ENCODE results near the gene COL4A2.
"Not testable (repeated sequence)": the region's sequence is repeated elsewhere in the genome, so short reads cannot be mapped to it uniquely, and the experiment has no call there.

The COL4A2 gene

DNA sequence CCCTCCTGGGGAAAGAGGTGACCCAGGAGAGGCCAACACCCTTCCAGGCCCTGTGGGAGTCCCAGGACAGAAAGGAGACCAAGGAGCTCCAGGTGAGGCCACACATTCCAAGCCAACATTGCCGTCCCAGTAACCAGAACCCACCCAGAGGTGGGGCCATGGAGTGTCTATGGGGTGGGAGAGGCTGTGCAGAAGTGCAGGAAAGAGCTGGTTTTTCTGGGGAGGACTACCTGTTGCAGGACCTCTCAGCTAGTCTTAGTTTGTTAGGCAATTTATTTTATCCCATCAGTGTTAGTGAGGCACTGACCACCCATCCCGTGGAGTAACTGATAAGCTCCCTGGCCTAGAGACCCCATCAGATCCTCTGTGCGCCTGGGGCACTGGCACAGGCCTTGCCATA lies 188.3 kb downstream of the COL4A2 start:
- no peak overlapping the region for H2AFZ ChIP-seq (ENCODE audit: low read depth)
- no peak overlapping the region for H3K4me3 ChIP-seq (IDR thresholded peaks at IDR 0.05; ENCODE audit: insufficient read depth, low read depth, low read length)
- no peaks in the 10 kb centered on the region for H3K4me1 ChIP-seq (ENCODE audit: low read depth, poor library complexity, severe bottlenecking)
- H3K36me3 ChIP-seq (ENCODE audit: insufficient read depth): no peaks in the 10 kb centered on the region
- no peak overlapping the region for H3K9ac ChIP-seq
- no peak overlapping the region for H3K27ac ChIP-seq
- TF ChIP-seq CTCF (conservative IDR thresholded peaks at IDR 0.05; ENCODE audit: low read depth, low read length): no peak
- no peak overlapping the region for H3K4me2 ChIP-seq
- no peaks in the 10 kb centered on the region for H4K20me1 ChIP-seq (ENCODE audit: insufficient read depth)
- H3K79me2 ChIP-seq (ENCODE audit: insufficient read depth, low read depth): no peaks in the 10 kb centered on the region
- no peaks in the 10 kb centered on the region for H3K27me3 ChIP-seq (ENCODE audit: insufficient read depth, low read depth)

DNA sequence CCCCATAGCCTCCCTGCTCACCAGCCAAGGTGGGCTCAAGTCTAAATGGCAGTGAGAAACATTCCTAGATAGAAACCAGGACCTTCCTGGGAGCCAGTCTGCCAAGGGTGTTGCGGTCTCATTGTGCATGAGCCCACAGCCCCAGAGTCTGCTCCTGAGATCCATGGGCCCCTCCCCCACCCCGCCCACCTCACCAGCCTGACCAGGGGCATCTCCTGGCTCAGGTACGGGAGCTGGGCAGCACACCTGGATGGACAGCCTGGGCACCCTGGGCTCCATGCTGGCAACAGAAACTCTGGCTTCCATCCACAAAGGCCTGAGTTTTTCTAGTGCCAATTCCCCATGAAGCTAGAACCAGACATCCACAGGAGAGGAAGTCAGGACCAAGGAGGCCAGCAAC lies 188.8 kb downstream of the COL4A2 start:
- no peaks in the 10 kb centered on the region for H3K27me3 ChIP-seq (ENCODE audit: insufficient read depth, low read depth)

GRCh38 chr13:110496281-110496680 lies 189.2 kb downstream of the COL4A2 start:
- no peak overlapping the region for H3K4me2 ChIP-seq
- H3K4me3 ChIP-seq (IDR thresholded peaks at IDR 0.05; ENCODE audit: insufficient read depth, low read depth, low read length): no peak overlapping the region
- H3K9ac ChIP-seq: no peak overlapping the region
- H3K36me3 ChIP-seq (ENCODE audit: insufficient read depth): no peaks in the 10 kb centered on the region
- H2AFZ ChIP-seq (ENCODE audit: low read depth): no peak overlapping the region
- H3K27me3 ChIP-seq (ENCODE audit: insufficient read depth, low read depth): no peaks in the 10 kb centered on the region
- H4K20me1 ChIP-seq (ENCODE audit: insufficient read depth): no peaks in the 10 kb centered on the region
- H3K27ac ChIP-seq: no peak overlapping the region
- no peaks in the 10 kb centered on the region for H3K4me1 ChIP-seq (ENCODE audit: low read depth, poor library complexity, severe bottlenecking)
- H3K79me2 ChIP-seq (ENCODE audit: insufficient read depth, low read depth): no peaks in the 10 kb centered on the region
- no peak for TF ChIP-seq CTCF (conservative IDR thresholded peaks at IDR 0.05; ENCODE audit: low read depth, low read length)

More for the DNA sequence above, 188.8 kb downstream of the COL4A2 start:
- no peak for TF ChIP-seq CTCF (conservative IDR thresholded peaks at IDR 0.05; ENCODE audit: low read depth, low read length)
- Histone ChIP-seq H2AFZ (ENCODE audit: low read depth) (no peak overlapping the region), H3K36me3 (ENCODE audit: insufficient read depth) (no peaks in the 10 kb centered on the region), H3K4me2 (no peak overlapping the region), H3K27ac (no peak overlapping the region), H3K4me3 (IDR thresholded peaks at IDR 0.05; ENCODE audit: insufficient read depth, low read depth, low read length) (no peak overlapping the region), H4K20me1 (ENCODE audit: insufficient read depth) (no peaks in the 10 kb centered on the region), H3K4me1 (ENCODE audit: low read depth, poor library complexity, severe bottlenecking) (no peaks in the 10 kb centered on the region), H3K9ac (no peak overlapping the region), H3K79me2 (ENCODE audit: insufficient read depth, low read depth) (no peaks in the 10 kb centered on the region)

DNA sequence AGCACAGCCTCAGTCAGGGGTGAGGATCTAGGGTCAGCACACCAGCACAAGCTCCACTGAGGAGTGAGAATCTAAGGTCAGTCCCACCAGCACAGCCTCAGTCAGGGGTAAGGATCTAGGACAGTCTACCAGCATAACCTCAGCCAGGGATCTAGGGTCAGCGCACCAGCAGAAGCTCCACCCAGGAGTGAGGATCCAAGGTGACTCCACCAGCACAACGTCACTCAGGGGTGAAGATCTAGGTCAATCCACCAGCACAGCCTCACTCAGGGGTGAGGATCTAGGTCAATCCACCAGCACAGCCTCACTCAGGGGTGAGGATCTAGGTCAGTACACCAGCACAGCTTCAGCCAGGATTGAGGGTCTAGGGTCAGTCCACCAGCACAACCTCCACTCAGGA lies 189.9 kb downstream of the COL4A2 start:
- Histone ChIP-seq H3K9ac (no peak overlapping the region), H2AFZ (ENCODE audit: low read depth) (no peak overlapping the region), H3K27me3 (ENCODE audit: insufficient read depth, low read depth) (no peaks in the 10 kb centered on the region), H3K79me2 (ENCODE audit: insufficient read depth, low read depth) (no peaks in the 10 kb centered on the region), H3K4me2 (no peak overlapping the region), H3K4me3 (IDR thresholded peaks at IDR 0.05; ENCODE audit: insufficient read depth, low read depth, low read length) (no peak overlapping the region), H3K36me3 (ENCODE audit: insufficient read depth) (no peaks in the 10 kb centered on the region), H3K27ac (no peak overlapping the region), H4K20me1 (ENCODE audit: insufficient read depth) (no peaks in the 10 kb centered on the region), H3K4me1 (ENCODE audit: low read depth, poor library complexity, severe bottlenecking) (no peaks in the 10 kb centered on the region)
- TF ChIP-seq CTCF (conservative IDR thresholded peaks at IDR 0.05; ENCODE audit: low read depth, low read length): no peak

DNA sequence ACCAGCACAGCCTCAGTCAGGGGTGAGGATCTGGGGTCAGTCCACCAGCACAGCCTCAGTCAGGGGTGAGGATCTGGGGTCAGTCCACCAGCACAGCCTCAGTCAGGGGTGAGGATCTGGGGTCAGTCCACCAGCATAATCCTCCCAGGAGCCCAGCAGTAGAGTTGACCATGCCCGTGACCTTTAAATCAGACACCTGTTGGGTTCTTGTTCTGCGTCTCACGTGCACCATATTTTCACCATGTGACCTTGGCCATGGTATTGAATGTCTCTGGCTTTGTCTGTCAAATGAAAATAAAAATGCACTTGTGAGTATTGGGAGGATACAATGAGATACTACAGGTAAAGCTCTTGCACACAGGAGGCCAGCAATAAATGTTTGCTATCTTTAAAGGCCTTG lies 190.8 kb downstream of the COL4A2 start:
- H3K9ac ChIP-seq; H4K20me1 ChIP-seq (ENCODE audit: insufficient read depth); H3K27me3 ChIP-seq (ENCODE audit: insufficient read depth, low read depth); H2AFZ ChIP-seq (ENCODE audit: low read depth); H3K79me2 ChIP-seq (ENCODE audit: insufficient read depth, low read depth); H3K27ac ChIP-seq; H3K4me2 ChIP-seq; H3K36me3 ChIP-seq (ENCODE audit: insufficient read depth); H3K4me1 ChIP-seq (ENCODE audit: low read depth, poor library complexity, severe bottlenecking); H3K4me3 ChIP-seq (IDR thresholded peaks at IDR 0.05; ENCODE audit: insufficient read depth, low read depth, low read length): not testable (repeated sequence)
